Panc1 (cell line): ENCODE measurements around the gene CUL1. TPM values are rescaled to one million over a fixed set of nuclear protein-coding genes. Genes with fewer than 3 reads are reported as not detected.

ENCODE experiments used
- ATAC-seq: fragments of 200-7000 bp; cut with Tn5 transposase; 2 replicates; pipeline ENCODE4 v1.9.1; 2020; ENCODE audit warnings: mild to moderate bottlenecking, moderate library complexity
- BruUV-seq: library from RNA; stranded (reverse); fragments of 400-500 nt; replicated peaks from 2 replicates; lab custom pipeline; 2021; lab: Mats Ljungman, UMichigan
- CTCF ChIA-PET: fragments of 300-600 bp; sonication (Branson Sonifier 250); formaldehyde crosslinking; loops from one replicate; lab custom pipeline; 2022; ENCODE audit warnings: antibody characterized with exemption; lab: Charles Lee
- POLR2A ChIA-PET: fragments of 300-600 bp; sonication (Branson Sonifier 250); formaldehyde crosslinking; loops from one replicate; lab custom pipeline; 2022; ENCODE audit warnings: antibody characterized with exemption; lab: Charles Lee
- DNase-seq: peaks from one replicate; pipeline ENCODE4 v3.0.0-alpha.2; 2010; ENCODE audit warnings: low read depth, low spot score
- H3K27ac ChIP-seq: 2 replicates; pipeline ENCODE4 v1.5.1; 2011; ENCODE audit warnings: mild to moderate bottlenecking, low read length, inconsistent platforms
- H3K27me3 ChIP-seq: fragments of 200-500 bp; sonication (Bioruptor generic); 2 replicates; pipeline ENCODE4 v1.6.0; 2014; ENCODE audit warnings: low read length, inconsistent platforms; ENCODE audit not compliant: control insufficient read depth, insufficient read depth
- H3K36me3 ChIP-seq: fragments of 200-500 bp; sonication (Bioruptor generic); 2 replicates; pipeline ENCODE4 v1.5.1; 2014; ENCODE audit warnings: inconsistent platforms, mild to moderate bottlenecking, low read length, moderate library complexity; ENCODE audit not compliant: control insufficient read depth, insufficient read depth
- H3K4me1 ChIP-seq: 2 replicates; pipeline ENCODE4 v1.5.1; 2011; ENCODE audit warnings: inconsistent platforms, mild to moderate bottlenecking, low read length, moderate library complexity; ENCODE audit not compliant: control insufficient read depth, insufficient read depth
- H3K4me3 ChIP-seq, 2 experiments: 2 replicates each; pipeline ENCODE4 v1.5.1; 2011 to 2012; ENCODE audit warnings: low read depth in 2 of 2, low read length in 2 of 2, mild to moderate bottlenecking in 2 of 2, inconsistent platforms in 1 of 2, moderate library complexity in 1 of 2
- H3K9me3 ChIP-seq: fragments of 200-500 bp; sonication (Bioruptor generic); 2 replicates; pipeline ENCODE4 v1.5.1; 2014; ENCODE audit warnings: low read depth, mild to moderate bottlenecking, inconsistent platforms, low read length, moderate library complexity; ENCODE audit not compliant: control insufficient read depth, insufficient read depth
- CTCF ChIP-seq: fragments of 450-650 bp; IDR thresholded peaks from 2 replicates; pipeline ENCODE4 v1.5.1; 2017; ENCODE audit warnings: mild to moderate bottlenecking
- POLR2AphosphoS5 ChIP-seq: IDR thresholded peaks from 2 replicates; pipeline ENCODE4 v1.6.1; 2012; ENCODE audit warnings: mild to moderate bottlenecking, low read depth, low read length, moderate library complexity
- REST ChIP-seq, 2 experiments: IDR thresholded peaks; 2 replicates each; pipeline ENCODE4 v1.6.1; 2011 to 2012; ENCODE audit warnings: low read depth in 2 of 2, control low read depth in 1 of 2, low read length in 1 of 2, mild to moderate bottlenecking in 1 of 2, moderate library complexity in 1 of 2; ENCODE audit not compliant: insufficient read depth in 1 of 2
- SIN3A ChIP-seq: IDR thresholded peaks from 2 replicates; pipeline ENCODE4 v1.6.1; 2012; ENCODE audit warnings: low read depth, mild to moderate bottlenecking, low read length, moderate library complexity, borderline replicate concordance; ENCODE audit not compliant: insufficient read depth
- TCF7L2 ChIP-seq: IDR thresholded peaks from 2 replicates; pipeline ENCODE4 v1.6.1; 2011; ENCODE audit warnings: mild to moderate bottlenecking, low read depth, low read length, inconsistent platforms
- in situ Hi-C: cut with HindIII; loops from 2 replicates; pipeline ENCODE4 v1.10.0; 2016; ENCODE audit warnings: low sequenced_read_pairs, low pct_unique_long_range_greater_than_20kb
- intact Hi-C: fragments of 100-400 bp; cut with micrococcal nuclease; formaldehyde crosslinking; loops from one replicate; pipeline ENCODE4 v1.10.0; 2022; ENCODE audit not compliant: unreplicated experiment
- total RNA-seq: library from RNA; stranded (reverse); gene quantifications from one replicate; pipeline ENCODE4 v1.2.1, GENCODE V29; 2021; ENCODE audit not compliant: unreplicated experiment

Gene CUL1
- total RNA-seq, 1 experiment from 2014 or later = 60.6 TPM

DNA sequence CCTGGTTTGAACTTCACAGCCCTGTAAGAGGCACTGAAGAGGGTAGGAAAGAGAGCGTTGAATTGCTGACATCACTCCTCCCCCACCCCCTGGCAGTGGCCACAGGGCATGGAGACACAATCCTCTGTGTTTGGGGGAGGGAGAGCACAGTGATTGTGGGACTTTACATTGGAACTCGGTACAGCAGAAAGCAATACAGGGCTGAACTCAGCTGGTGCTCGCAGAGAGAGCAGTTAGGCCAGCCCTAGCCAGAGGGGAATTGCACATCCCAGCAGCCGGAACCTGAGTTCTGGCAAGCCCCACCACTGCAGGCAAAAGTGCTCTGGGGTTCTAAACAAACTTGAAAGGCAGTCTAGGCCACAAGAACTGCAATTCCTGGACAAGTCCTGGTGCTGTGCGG is 24.0 kb upstream of the CUL1 start:
- DNase-seq (no peak), ATAC-seq (no peak)
- TF ChIP-seq TCF7L2 = no peak
- no peak for TF ChIP-seq CTCF
- TF ChIP-seq REST (IDR thresholded peaks at IDR 0.05; ENCODE audit: insufficient read depth in 1 of 2, low read depth in 2 of 2, low read length in 1 of 2) = no peak
- no peak for TF ChIP-seq SIN3A
- no peak for TF ChIP-seq POLR2AphosphoS5
- Histone ChIP-seq H3K27ac (no peak overlapping the region), H3K4me1 (no peaks in the 10 kb centered on the region), H3K27me3 (no peaks in the 10 kb centered on the region), H3K36me3 (no peaks in the 10 kb centered on the region), H3K9me3 (no peaks in the 10 kb centered on the region), H3K4me3 (no peak overlapping the region)
- no TSS peak for BruUV-seq
- POLR2A ChIA-PET = no interaction called here
- CTCF ChIA-PET = no interaction called here
- in situ Hi-C loops = no loop called here
- intact Hi-C loops = no loop called here

DNA sequence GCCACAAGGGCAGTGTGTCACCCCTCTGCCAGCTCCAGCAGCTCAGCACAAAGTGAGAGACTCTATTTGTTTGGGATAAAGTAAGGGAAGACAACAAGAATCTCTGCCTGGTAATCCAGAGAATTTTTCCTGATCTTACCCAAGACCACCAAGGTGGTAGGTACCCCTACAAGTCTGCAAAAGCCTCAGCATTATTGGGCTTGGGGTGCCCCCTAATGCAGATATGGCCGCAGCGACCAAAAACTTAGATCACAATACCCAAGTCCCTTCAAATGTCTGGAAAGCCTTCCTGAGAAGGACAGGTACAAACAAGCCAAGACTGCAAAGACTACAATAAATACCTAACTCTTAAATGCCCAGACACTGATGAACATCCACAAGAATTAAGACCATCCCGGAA is 22.4 kb upstream of the CUL1 start:
- Histone ChIP-seq H3K36me3 (no peaks in the 10 kb centered on the region), H3K4me3 (no peak overlapping the region), H3K4me1 (no peaks in the 10 kb centered on the region), H3K27ac (no peak overlapping the region), H3K9me3 (no peaks in the 10 kb centered on the region), H3K27me3 (no peaks in the 10 kb centered on the region)
- DNase-seq (no peak), ATAC-seq (no peak)
- POLR2A ChIA-PET = no interaction called here
- CTCF ChIA-PET = no interaction called here
- no peak for TF ChIP-seq CTCF
- TF ChIP-seq SIN3A = no peak
- TF ChIP-seq TCF7L2 = no peak
- no peak for TF ChIP-seq POLR2AphosphoS5
- no peak for TF ChIP-seq REST (IDR thresholded peaks at IDR 0.05; ENCODE audit: insufficient read depth in 1 of 2, low read depth in 2 of 2, low read length in 1 of 2)
- no TSS peak for BruUV-seq
- intact Hi-C loops = no loop called here
- in situ Hi-C loops = no loop called here
